HG02884 (cell line): Measurements from ENCODE around the gene MTHFD1L.

ENCODE experiments used
- ATAC-seq: cut with Tn5 transposase; IDR thresholded peaks from one replicate; pipeline ENCODE4 v1.9.1; 2021; ENCODE audit warnings: mild to moderate bottlenecking, moderate library complexity; ENCODE audit not compliant: unreplicated experiment

Gene MTHFD1L

DNA sequence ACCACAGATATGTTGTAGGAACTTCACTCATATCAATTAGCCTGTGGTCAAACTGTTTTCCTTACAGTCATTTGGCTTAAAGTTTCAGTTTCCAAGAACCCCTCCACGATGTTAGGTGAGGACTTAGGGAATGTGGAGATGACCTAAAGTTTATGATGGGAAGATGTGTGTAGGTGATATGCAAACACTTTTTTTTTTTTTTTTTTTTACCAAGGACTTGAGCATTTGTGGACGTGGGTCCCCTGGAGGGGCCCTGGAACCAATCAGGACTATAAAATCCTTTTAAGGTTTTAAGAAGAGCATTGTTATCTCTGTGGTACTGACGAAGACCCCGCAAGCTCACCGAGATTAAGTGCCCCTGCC, 478 bp upstream of the MTHFD1L start:
- ATAC-seq, result no peak

GRCh38 chr6:150866147-150866990, 867 bp downstream of the MTHFD1L start:
- ATAC-seq, result peak; percentile 62

DNA sequence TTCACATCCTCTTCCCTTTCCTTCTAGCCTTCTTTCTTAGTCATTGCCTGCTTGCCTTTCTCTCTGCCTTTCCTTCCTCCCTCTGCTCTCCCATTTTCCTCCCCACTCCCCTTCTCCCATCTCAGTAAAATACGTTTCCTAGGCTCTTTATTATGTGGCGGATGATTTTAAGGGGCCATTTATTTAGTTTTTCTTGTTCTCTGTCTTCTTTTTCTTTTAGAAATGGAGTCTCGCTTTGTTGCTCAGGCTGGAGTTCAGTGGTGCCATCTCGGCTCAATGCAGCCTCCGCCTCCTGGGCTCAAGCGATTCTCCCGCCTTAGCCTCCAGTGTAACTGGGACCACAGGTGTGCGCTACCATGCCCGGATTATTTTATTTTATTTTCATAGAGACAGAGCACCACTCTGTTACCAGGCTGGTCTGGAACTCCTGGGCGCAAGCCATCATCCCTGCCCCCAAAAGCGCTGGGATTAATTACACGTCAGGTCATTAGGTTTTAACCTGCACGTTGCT, 1.5 kb downstream of the MTHFD1L start:
- ATAC-seq, result no peak

DNA sequence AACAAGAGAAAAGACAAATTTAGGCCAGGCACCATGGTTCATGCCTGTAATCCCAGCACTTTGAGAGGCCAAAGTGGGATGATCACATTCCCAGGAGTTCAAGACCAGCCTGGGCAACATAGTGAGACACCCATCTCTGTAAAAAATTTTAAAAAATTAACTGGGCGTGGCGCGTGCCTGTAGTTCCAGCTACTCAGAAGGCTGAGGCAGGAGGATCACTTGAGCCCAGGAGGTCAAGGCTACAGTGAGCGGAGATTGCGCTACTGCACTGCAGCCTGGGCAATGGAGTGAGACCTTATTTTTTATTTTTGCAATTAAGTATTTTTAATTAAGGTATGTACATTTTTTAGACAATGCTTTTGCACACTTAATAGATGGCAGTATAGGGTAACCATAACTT, 3.3 kb downstream of the MTHFD1L start:
- no peak for ATAC-seq

DNA sequence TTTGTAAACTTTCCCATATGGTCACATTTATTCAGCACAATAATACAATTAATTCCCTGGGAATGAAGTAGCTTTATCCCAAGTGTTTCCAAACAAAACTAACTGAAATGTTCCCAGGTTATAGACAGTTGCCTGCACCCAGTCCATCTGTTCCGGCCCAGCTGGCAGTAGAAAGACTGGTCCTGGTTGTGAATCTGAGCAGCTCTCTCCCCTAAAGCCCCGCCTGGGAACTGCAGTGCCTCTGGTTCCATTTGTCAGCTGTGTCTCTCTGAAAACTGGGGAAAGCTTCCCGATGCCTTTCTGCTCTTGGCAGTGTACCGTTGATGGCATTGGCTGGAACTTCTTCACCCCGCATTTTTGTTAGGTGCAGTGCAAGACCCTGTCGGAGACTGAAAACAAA, 8.7 kb downstream of the MTHFD1L start:
- no peak for ATAC-seq

DNA sequence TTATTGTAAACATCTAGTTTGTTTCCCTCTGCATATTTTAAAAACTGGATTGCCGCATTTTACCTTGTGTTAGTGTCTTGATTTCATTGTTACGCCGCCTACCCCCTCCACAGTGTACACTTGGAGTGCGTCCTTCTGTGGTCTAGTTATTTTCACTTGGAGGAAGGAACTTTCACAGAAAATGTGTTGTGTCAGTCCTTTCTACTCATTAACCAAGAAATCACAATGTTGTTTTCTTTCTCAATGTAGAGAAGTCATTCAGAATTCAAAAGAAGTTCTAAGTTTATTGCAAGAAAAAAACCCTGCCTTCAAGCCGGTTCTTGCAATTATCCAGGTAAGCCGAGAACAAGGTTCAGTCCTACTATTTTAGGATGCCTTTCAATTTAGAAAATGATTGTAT, 10.3 kb downstream of the MTHFD1L start:
- ATAC-seq, result no peak

- ATAC-seq, result no peak
Measured at GRCh38 chr6:150876598-150876997, 11.1 kb downstream of the MTHFD1L start.

DNA sequence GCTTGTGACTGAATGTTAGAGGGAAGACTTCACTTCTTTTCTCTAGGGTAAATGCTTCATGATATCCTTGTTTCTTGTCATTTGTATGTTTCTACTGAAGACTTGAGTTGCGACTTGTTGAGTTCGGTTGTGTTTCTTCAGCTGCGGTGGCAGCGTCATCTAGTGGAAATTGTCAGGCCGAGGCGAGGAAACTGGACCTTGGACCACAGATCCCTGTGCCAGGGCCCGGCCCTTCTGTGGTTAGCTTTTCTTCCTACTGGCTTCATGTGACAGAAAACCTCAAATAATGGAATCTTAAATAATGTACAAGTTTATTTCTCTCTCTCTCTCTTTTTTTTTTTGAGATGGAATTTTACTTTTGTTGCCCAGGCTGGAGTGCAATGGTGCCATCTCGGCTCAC, 12.4 kb downstream of the MTHFD1L start:
- ATAC-seq, result no peak

- ATAC-seq, result no peak
Measured at GRCh38 chr6:150878347-150879213, 13.1 kb downstream of the MTHFD1L start.

DNA sequence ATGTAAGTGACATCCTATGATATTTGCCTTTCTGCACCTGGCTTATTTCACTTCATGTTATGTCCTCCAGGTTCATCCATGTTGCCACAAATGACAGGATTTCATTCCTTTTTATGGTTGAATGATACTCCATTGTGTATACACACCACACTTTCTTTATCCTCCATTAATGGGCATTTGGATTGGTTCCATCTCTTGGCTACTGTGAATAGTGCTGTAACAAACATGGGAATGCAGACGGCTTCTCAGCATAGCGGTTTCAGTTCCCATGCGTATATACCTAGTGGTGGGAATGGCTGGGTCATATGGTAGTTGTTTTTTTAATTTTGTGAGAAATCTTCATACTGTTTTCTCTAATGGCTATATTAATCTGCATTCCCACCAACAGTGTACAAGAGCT, 14.8 kb downstream of the MTHFD1L start:
- no peak for ATAC-seq

- ATAC-seq, result no peak
Measured at GRCh38 chr6:150881911-150882481, 16.5 kb downstream of the MTHFD1L start.

DNA sequence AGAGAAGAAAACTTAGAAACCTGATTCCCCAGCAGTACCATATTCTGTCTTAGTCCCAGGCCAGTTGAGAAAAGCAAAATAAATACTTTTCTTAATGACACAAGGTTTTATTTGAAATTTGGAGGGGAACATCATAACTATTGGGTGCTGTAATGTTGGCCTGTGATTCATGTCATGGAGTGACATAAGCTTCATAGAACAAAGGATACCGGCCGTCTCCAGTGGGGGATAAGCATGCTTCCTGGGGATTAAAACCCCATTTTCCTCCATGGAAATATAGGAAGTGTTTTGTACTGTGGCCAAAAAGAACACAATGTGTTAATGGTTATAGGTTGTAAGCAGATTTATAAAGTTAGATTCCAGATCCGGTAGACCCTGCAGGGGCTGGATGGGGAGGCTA, 18.0 kb downstream of the MTHFD1L start:
- no peak for ATAC-seq

DNA sequence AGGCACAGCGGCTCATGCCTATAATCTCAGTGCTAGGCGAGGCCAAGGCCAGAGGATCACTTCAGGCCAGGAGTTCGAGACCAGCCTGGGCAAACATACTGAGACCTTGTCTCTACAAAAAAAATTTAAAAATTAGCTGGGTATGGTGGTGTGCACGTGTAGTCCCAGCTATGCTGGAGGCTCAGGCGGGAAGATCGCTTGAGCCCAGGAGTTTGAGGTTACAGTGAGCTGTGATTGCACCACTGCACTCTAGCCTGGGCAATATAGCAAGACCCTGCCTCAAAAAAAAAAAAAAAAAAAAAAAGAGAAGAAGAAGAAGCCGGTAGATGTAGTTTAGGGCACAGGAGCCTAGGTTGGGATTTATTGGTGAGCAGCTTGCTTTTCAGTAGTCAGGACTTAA, 20.7 kb downstream of the MTHFD1L start:
- no peak for ATAC-seq

- peak; percentile 69 for ATAC-seq
Measured at GRCh38 chr6:150887978-150888563, 22.6 kb downstream of the MTHFD1L start.

DNA sequence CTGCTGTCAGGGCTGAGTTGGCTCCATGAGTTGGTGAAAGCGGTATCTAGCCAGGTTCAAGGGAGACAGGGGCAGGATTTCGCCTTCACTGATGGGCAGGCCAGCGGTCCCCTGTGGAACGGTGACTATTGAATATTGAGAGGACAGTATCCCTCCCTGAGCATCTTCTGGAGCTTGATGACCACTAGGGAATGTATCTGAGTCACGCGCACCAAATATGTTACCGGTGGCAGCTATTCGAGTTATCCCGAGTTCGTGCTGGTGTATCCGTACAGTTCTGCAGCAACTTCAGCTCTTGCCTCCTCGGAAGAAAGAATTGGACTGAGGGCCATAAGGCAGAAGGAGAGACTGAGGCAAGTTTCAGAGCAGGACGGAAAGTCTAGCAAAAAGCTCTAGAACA, 24.8 kb downstream of the MTHFD1L start:
- no peak for ATAC-seq

- no peak for ATAC-seq
Measured at GRCh38 chr6:150891888-150892485, 26.5 kb downstream of the MTHFD1L start.

DNA sequence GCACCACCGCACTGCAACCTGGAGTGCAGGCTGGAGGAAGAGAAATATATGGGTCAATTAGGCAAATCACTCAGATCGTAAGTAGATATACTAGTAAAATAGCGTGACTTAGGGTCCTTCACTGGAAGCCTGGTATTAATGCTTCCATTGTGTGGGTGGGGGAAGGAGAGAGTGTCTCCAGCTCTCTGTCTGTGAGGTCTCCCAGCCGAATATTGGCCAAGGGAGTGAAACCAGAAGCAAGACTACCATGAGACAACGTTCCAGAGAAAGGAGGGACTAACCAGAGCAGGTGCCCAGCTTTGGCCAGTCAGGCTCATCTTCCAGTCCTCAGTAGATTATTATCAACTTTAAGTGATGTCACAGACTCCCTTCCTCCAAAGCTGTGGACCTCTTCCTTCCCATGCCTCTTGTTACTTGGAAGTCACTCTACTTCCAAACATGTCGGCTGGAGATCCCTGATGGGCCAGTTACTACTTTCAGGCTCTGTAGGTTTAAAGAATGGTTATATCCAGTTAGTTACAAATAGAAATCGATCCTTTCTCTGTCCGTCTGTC, 28.8 kb downstream of the MTHFD1L start:
- ATAC-seq, result no peak

GRCh38 chr6:150894935-150895552, 29.5 kb downstream of the MTHFD1L start:
- ATAC-seq, result peak; percentile 53

DNA sequence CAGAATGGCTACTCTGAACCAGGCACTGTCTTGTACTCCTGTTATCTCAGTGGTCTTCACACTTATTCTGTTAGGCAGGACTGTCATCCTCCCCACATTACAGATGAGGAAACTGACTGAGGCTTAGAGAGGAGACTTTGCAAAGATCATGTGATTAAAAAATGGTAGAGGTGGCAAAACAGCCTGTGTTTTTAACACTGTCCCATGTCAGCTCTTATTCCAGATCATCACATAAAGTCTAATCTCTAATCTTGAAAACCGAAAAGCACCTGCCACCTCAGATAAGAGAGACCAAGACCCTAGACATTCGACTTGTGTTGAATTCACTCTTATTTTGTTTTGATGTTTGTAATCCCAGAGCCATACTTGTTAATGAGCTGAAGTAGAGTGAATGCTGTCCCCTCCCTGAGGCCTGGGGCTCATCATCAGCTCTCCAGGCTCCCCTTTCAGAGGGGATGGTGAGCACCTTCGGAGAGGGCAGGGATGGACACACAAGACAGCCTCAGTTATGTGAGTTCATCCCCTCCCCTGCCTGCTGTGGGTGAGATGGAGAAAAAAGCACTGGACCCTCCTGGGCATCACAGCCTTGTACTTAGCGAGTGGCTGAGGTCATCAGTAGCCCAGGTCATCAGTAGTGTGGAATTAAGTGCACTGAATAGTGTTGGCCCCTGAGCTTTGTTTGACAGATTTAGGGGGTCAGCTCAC, 30.6 kb downstream of the MTHFD1L start:
- no peak for ATAC-seq
